Choroid plexus epithelial cell (primary cell): ENCODE measurements around the gene MYH14.

ENCODE experiments used
- DNase-seq: peaks from one replicate; pipeline ENCODE4 v3.0.0-alpha.2; 2010; ENCODE audit warnings: low read depth
- H3K4me3 ChIP-seq: 2 replicates; pipeline ENCODE4 v1.5.1; 2011; ENCODE audit warnings: low read depth, mild to moderate bottlenecking, control low read depth, low read length, moderate library complexity
- TF ChIP-seq, protein P1 (sequence below): conservative IDR thresholded peaks from 2 replicates; pipeline ENCODE4 v1.5.1; 2011; ENCODE audit warnings: low read depth, mild to moderate bottlenecking, control low read depth, inconsistent platforms, low read length, moderate library complexity

The MYH14 gene

GRCh38 chr19:50276370-50277063, 73.1 kb downstream of the MYH14 start:
- TF ChIP-seq, protein P1, sequence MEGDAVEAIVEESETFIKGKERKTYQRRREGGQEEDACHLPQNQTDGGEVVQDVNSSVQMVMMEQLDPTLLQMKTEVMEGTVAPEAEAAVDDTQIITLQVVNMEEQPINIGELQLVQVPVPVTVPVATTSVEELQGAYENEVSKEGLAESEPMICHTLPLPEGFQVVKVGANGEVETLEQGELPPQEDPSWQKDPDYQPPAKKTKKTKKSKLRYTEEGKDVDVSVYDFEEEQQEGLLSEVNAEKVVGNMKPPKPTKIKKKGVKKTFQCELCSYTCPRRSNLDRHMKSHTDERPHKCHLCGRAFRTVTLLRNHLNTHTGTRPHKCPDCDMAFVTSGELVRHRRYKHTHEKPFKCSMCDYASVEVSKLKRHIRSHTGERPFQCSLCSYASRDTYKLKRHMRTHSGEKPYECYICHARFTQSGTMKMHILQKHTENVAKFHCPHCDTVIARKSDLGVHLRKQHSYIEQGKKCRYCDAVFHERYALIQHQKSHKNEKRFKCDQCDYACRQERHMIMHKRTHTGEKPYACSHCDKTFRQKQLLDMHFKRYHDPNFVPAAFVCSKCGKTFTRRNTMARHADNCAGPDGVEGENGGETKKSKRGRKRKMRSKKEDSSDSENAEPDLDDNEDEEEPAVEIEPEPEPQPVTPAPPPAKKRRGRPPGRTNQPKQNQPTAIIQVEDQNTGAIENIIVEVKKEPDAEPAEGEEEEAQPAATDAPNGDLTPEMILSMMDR = no peak
- no peak overlapping the region for H3K4me3 ChIP-seq
- no peak for DNase-seq

GRCh38 chr19:50277966-50278580, 74.7 kb downstream of the MYH14 start:
- H3K4me3 ChIP-seq = no peak overlapping the region
- TF ChIP-seq, protein P1 = no peak

GRCh38 chr19:50280074-50280473, 76.7 kb downstream of the MYH14 start:
- TF ChIP-seq, protein P1 = no peak
- no peak for DNase-seq
- H3K4me3 ChIP-seq = no peak overlapping the region

More at GRCh38 chr19:50277966-50278580, 74.7 kb downstream of the MYH14 start:
- no peak for DNase-seq

- TF ChIP-seq, protein P1 = no peak
- no peak for DNase-seq
- no peak overlapping the region for H3K4me3 ChIP-seq
Observed at GRCh38 chr19:50280983-50281382, 77.6 kb downstream of the MYH14 start.

DNA sequence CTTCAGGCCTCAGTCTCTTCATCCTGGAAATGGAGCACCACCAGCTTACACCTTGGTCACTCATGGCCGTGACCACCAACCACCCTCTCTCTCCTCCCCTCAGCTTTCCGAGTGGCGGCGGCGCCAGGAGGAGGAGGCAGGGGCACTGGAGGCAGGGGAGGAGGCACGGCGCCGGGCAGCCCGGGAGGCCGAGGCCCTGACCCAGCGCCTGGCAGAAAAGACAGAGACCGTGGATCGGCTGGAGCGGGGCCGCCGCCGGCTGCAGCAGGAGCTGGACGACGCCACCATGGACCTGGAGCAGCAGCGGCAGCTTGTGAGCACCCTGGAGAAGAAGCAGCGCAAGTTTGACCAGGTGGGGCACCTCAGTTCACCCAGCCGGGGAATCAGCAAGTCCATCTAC, 78.1 kb downstream of the MYH14 start:
- no peak overlapping the region for H3K4me3 ChIP-seq
- TF ChIP-seq, protein P1 = no peak
- DNase-seq = no peak

GRCh38 chr19:50285833-50286232, 82.4 kb downstream of the MYH14 start:
- H3K4me3 ChIP-seq = no peak overlapping the region
- no peak for DNase-seq
- TF ChIP-seq, protein P1 = no peak

- DNase-seq = no peak
- TF ChIP-seq, protein P1 = no peak
- no peak overlapping the region for H3K4me3 ChIP-seq
Observed at GRCh38 chr19:50286443-50286842, 83.0 kb downstream of the MYH14 start.
